GM21825 (cell line): ENCODE measurements around the gene FADS6.

Experiments used
- ATAC-seq: cut with Tn5 transposase; IDR thresholded peaks from one replicate; pipeline ENCODE4 v1.9.1; 2021; ENCODE audit warnings: mild to moderate bottlenecking, moderate library complexity; ENCODE audit not compliant: unreplicated experiment

FADS6 gene, protein sequence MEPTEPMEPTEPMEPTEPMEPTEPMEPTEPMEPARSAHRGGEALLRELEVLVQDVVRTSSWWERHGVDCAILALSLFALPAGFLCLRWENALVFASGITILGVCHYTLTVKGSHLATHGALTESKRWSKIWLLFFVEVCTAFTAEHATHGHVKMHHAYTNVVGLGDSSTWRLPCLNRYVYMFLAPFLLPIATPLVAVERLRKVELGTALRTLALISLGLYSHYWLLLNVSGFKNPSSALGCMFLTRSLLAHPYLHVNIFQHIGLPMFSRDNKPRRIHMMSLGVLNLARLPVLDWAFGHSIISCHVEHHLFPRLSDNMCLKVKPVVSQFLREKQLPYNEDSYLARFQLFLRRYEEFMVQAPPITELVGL

GRCh38 chr17:74892974-74893911, at the start of gene FADS6:
FADS6 (minus strand) TSS chr17:74893633; CDS start chr17:74893595, 38 bp downstream.
- no peak for ATAC-seq

- ATAC-seq: no peak
Observed at GRCh38 chr17:74941128-74941725, 47.8 kb upstream of the FADS6 start.

DNA sequence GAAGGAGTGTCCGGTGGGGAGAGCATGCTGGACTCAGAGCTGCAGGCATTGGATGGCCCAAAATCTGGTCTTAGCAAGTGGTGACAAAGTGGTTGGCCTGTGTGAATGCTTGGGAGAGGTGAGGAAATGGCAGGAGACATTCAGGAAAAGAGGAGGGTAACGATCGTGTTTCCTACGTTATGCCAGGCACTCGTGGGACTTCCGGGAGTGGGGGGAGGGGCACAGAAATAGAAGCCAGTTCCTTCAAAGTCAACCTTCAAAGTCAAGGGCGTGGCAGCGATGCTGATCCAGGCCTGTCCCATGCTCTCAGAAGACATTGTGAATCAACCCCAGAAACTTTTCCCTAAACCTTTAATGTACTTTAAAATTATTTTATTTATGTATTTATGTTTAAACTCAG, 46.1 kb upstream of the FADS6 start:
- ATAC-seq: no peak

- no peak for ATAC-seq
Observed at GRCh38 chr17:74938194-74938950, 44.9 kb upstream of the FADS6 start.

DNA sequence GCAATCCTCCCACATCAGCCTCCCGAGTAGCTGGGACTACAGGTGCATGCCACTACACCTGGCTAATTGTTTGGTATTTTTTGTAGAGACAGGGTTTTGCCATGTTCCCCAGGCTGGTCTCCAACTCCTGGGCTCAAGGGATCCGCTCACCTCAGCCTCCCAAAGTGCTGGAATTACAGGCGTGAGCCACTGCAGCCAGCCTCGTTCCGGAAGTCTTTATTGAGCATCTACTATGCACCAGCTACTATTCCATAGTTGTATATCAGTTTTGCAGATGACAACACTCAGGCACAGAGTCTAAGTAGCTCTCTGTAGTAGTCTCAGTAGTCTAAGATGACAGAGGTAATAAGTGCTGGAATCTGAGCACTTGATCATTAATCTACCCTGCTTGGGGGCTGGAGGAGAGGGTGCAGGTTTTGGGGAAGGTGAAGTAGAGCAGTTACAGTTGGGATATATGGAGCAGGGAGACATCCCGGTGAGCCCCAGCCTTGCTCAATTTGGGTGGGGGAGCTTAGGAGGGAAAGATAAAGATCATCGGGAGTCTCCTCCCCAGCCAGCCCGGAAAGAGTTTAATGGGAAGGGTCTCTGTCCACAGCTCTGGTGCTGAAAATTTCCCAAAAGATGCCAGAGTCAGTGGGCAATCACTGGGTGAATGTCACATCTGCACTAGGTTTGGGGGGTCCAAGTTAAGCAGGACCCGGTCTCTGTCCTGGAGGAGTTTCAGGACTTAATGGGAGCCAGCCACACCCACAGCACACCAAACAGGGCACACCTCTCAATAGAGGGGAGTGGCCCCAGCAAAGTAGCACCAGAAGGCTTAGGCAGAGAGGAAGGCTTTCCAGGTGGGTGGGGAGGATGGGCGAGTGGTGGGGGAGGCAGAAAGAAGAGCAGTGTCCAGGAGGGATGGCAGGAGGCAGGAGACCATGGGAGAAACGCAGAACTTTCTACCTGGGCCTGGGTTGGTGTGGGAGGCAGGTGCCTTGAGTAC, 43.9 kb upstream of the FADS6 start:
- ATAC-seq: no peak

GRCh38 chr17:74936470-74936799, 43.0 kb upstream of the FADS6 start:
- no peak for ATAC-seq

DNA sequence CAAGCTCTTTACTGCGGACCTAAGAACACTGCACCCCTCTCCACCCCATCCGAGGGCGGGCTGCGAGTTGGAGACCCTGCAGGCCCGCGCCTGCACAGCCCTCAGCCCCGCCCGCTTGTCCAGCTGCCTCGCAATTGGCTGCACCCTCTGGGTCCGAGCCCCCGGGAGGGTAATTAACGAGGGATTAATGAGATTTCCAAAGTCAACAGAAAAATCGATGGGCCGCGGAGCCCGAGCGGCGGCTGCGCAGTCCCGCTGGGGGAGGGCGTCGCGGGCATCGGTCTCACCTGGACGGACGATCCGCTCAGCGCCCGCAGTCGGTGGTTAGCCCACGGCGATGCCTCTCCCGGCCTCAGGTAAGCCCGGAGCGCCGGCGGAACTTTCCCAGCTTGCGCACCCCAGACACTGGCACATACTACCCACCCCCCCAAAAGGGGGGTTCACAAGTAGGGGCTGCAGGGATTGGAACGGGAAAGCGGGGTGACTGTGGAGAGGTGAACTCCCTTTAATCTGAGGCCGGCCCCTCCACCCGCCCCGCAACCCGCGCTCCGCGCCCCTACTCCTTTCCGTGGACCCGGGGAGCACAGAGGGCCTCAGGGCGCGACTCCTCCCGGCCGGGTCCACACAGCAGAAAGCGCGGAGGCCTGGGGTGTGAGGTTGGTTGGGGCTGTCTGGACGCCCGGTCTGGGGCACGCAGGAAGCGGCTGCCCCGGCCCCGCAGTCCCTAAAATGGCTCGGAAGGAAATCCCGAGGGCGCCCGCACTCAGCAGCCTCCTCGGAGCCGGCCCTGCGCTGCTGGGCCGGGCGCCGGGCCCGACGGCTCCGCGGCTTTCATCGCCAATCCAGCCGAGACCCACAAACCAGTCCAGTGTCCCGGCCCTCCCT, 42.4 kb upstream of the FADS6 start, which contains the start of gene OTOP3:
Gene OTOP3, plus strand, starts transcription at position 314 of the 885 bp plus-strand sequence. Its CDS starts 24 bp downstream, at position 338.
- ATAC-seq: no peak

- ATAC-seq: no peak
Observed at GRCh38 chr17:74935048-74935447, 41.6 kb upstream of the FADS6 start.

- no peak for ATAC-seq
Observed at GRCh38 chr17:74930535-74931036, 37.2 kb upstream of the FADS6 start.

- no peak for ATAC-seq
Observed at GRCh38 chr17:74928786-74929185, 35.4 kb upstream of the FADS6 start.

DNA sequence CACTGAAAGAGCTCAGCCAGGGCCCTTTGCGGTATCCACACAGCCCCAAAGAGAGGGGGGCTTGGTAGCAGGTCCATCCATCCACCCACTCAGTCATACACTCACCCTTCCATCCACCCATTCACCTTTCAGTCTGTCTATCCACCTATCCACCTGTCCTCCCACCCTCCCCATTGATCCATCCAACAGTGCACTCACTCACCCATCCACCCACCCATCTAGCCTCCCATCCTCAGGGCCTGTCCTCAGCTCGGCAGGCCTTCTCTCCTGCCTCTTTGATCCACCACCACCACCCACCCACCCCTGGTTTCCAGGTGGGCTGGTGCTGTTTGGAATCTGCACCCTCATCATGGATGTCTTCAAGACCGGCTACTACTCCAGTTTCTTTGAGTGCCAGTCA, 31.8 kb upstream of the FADS6 start:
- no peak for ATAC-seq

DNA sequence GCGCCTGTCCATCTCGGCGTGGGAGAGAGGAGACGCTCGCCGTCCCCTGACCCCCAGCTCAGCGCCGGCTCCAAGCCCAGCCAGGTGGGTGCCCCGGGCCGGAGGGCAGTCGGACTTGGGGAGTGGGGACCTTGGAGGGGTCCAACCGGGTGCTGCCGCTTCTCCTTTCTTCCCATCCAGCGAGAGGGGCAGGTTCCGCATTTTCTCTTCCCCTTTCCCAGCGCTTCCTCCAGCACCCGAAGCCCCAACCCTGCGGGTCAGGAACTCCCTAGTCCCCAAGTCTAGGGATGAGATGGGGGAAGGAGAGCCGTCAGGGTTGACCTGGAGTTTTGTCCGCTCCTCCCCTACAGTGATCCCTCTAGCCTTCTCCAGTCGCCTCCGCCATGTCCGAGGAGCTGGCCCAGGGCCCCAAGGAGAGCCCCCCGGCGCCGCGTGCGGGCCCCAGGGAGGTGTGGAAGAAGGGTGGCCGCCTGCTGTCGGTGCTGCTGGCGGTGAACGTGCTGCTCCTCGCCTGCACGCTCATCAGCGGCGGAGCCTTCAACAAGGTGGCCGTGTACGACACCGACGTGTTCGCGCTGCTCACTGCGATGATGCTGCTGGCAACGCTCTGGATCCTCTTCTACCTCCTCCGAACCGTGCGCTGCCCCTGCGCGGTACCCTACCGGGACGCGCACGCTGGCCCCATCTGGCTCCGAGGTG, 31.0 kb upstream of the FADS6 start, which contains the start of gene OTOP2:
Gene OTOP2, plus strand, starts transcription at position 24 of the 699 bp plus-strand sequence. Its CDS starts 360 bp downstream, at position 384.
- no peak for ATAC-seq

GRCh38 chr17:74923538-74924249, 30.3 kb upstream of the FADS6 start:
- ATAC-seq: no peak

GRCh38 chr17:74922694-74923537, 29.5 kb upstream of the FADS6 start, which contains the start of gene USH1G:
USH1G (minus strand) TSS chr17:74923255; CDS start chr17:74923073, 182 bp downstream.
- ATAC-seq: no peak

- ATAC-seq: no peak
Observed at GRCh38 chr17:74922172-74922571, 28.7 kb upstream of the FADS6 start.

DNA sequence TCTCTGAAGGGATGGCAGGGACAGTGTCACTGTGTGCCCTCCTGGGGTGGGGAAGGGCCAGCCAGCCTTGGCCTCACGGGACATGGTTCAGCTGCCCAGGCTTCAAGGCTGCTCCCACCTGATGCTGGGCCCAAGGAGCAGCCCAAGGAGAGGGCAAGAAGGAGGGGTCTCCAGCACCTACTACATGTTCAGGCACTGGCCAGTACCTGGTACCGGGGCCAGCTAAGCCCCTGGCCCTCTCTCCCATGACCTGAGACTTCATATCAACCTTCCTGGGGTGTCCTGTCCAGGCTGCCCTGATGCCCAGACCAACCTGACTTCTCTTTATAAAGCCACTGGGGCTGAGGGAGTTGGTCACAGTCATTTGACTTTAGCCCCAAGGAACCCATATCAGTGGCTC, 28.3 kb upstream of the FADS6 start:
- no peak for ATAC-seq
